GM19463 (cell line): ENCODE data around the gene PLEKHF1.
A peak's percentile ranks its signal among the peaks of the same experiment; 100 is the strongest.

Experiments used
- ATAC-seq: cut with Tn5 transposase; IDR thresholded peaks from one replicate; pipeline ENCODE4 v1.9.1; 2021; ENCODE audit warnings: mild to moderate bottlenecking, moderate library complexity; ENCODE audit not compliant: unreplicated experiment

Gene PLEKHF1

GRCh38 chr19:29677001-29677817 lies 11.9 kb downstream of the PLEKHF1 start:
- ATAC-seq, result no peak

GRCh38 chr19:29678484-29679106 lies 13.3 kb downstream of the PLEKHF1 start:
- ATAC-seq, result no peak

GRCh38 chr19:29679598-29680210 lies 14.4 kb downstream of the PLEKHF1 start:
- ATAC-seq, result no peak

- ATAC-seq, result peak; percentile 90
Measured at GRCh38 chr19:29680447-29680846, 15.2 kb downstream of the PLEKHF1 start.

- ATAC-seq, result no peak
Measured at GRCh38 chr19:29680937-29681336, 15.7 kb downstream of the PLEKHF1 start.

- ATAC-seq, result no peak
Measured at GRCh38 chr19:29681422-29682235, 16.4 kb downstream of the PLEKHF1 start.

GRCh38 chr19:29682236-29682895 lies 17.1 kb downstream of the PLEKHF1 start:
- ATAC-seq, result no peak

- ATAC-seq, result no peak
Measured at GRCh38 chr19:29683009-29683408, 17.7 kb downstream of the PLEKHF1 start.

GRCh38 chr19:29685326-29685725 lies 20.1 kb downstream of the PLEKHF1 start:
- ATAC-seq, result no peak

GRCh38 chr19:29686285-29686805 lies 21.1 kb downstream of the PLEKHF1 start:
- no peak for ATAC-seq

- no peak for ATAC-seq
Measured at GRCh38 chr19:29687244-29687896, 22.1 kb downstream of the PLEKHF1 start.

- ATAC-seq, result no peak
Measured at GRCh38 chr19:29687897-29688728, 22.9 kb downstream of the PLEKHF1 start.

GRCh38 chr19:29690842-29691241 lies 25.6 kb downstream of the PLEKHF1 start:
- no peak for ATAC-seq

- ATAC-seq, result no peak
Measured at GRCh38 chr19:29694161-29694560, 28.9 kb downstream of the PLEKHF1 start.

- peak; percentile 100 for ATAC-seq
Measured at GRCh38 chr19:29694669-29695627, 29.7 kb downstream of the PLEKHF1 start.

- ATAC-seq, result no peak
Measured at GRCh38 chr19:29695765-29696564, 30.7 kb downstream of the PLEKHF1 start.

- ATAC-seq, result no peak
Measured at GRCh38 chr19:29696565-29696846, 31.2 kb downstream of the PLEKHF1 start.
